ENCODE measurements around the gene EIF1. TPM values are rescaled to one million over a fixed set of nuclear protein-coding genes. Genes with fewer than 3 reads are reported as not detected.

Gene EIF1
- total and polyA plus RNA-seq, 2 experiments from 2014 or later: 272 to 603 TPM

DNA sequence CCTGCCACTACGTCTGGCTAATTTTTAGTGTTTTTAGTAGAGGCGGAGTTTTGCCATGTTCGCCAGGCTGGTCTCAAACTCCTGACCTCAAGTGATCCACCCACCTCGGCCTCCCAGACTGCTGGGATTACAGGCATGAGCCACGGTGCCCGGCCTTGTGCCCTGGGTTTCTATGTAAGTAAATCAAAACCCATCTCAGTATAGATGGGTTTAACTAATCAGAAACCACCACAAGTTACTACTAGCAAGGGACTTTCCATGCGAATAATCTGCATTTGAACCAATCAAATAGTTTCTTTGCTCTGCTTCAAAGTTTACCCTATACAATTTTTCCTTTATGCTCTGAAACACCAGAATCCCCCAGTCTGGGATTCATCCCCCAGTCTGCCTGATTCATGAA is 16.5 kb upstream of the EIF1 start:
- TF ChIP-seq ETS1 (IDR thresholded peaks at IDR 0.05) (no peak), POLR2AphosphoS5 (IDR thresholded peaks at IDR 0.05; ENCODE audit: low read depth) (no peak), EZH2 (IDR thresholded peaks at IDR 0.05; ENCODE audit: low read depth, unreplicated experiment) (no peak), ZNF114 (CRISPR knock-in tag; IDR thresholded peaks at IDR 0.05) (no peak), CREB1 (CRISPR knock-in tag; IDR thresholded peaks at IDR 0.05; ENCODE audit: low read depth) (no peak), ZNF462 (CRISPR knock-in tag; IDR thresholded peaks at IDR 0.05) (no peak), STAT1 (IDR thresholded peaks at IDR 0.05; ENCODE audit: unreplicated experiment) (no peak), NANOG (IDR thresholded peaks at IDR 0.05; ENCODE audit: borderline replicate concordance) (no peak), REST (IDR thresholded peaks at IDR 0.05; ENCODE audit: unreplicated experiment) (no peak), ZNF331 (CRISPR knock-in tag; IDR thresholded peaks at IDR 0.05; ENCODE audit: low read depth) (no peak), EZH2phosphoT487 (IDR thresholded peaks at IDR 0.05; ENCODE audit: unreplicated experiment) (no peak), JUNB (IDR thresholded peaks at IDR 0.05; ENCODE audit: unreplicated experiment) (no peak)
- TF ChIP-seq, protein P1, sequence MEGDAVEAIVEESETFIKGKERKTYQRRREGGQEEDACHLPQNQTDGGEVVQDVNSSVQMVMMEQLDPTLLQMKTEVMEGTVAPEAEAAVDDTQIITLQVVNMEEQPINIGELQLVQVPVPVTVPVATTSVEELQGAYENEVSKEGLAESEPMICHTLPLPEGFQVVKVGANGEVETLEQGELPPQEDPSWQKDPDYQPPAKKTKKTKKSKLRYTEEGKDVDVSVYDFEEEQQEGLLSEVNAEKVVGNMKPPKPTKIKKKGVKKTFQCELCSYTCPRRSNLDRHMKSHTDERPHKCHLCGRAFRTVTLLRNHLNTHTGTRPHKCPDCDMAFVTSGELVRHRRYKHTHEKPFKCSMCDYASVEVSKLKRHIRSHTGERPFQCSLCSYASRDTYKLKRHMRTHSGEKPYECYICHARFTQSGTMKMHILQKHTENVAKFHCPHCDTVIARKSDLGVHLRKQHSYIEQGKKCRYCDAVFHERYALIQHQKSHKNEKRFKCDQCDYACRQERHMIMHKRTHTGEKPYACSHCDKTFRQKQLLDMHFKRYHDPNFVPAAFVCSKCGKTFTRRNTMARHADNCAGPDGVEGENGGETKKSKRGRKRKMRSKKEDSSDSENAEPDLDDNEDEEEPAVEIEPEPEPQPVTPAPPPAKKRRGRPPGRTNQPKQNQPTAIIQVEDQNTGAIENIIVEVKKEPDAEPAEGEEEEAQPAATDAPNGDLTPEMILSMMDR (conservative IDR thresholded peaks at IDR 0.05; ENCODE audit: low read depth in 2 of 2): no peak
- Histone ChIP-seq H3K9me2 (ENCODE audit: insufficient read depth) (no peaks in the 10 kb centered on the region), H4K20me1 (replicated peaks; ENCODE audit: insufficient read depth) (no peaks in the 10 kb centered on the region), H3F3A (replicated peaks; ENCODE audit: low read depth) (no peaks in the 10 kb centered on the region), H3K4me3 (no peak overlapping the region), H3K79me2 (replicated peaks; ENCODE audit: insufficient read depth) (no peaks in the 10 kb centered on the region), H2AFZ (no peak overlapping the region), H3K27me3 (ENCODE audit: insufficient read depth) (no peaks in the 10 kb centered on the region), H3K4me1 (ENCODE audit: insufficient read depth) (peaks cover 21% of the 10 kb centered on the region), H3K36me3 (ENCODE audit: insufficient read depth) (no peaks in the 10 kb centered on the region), H3K4me2 (no peak overlapping the region), H3K27ac (ENCODE audit: low read depth) (no peak overlapping the region)
- DNase-seq (ENCODE audit: low spot score) (no peak), ATAC-seq (no peak)
- Mint-ChIP-seq H3K27me3 (ENCODE audit: insufficient read depth, low read depth, poor library complexity) (peaks cover 12% of the 10 kb centered on the region), H3K9me3 (peaks cover 6% of the 10 kb centered on the region; the same call in 2 of the 3 replicates), H3K4me1 (peaks cover 25% of the 10 kb centered on the region), H3K27ac (no peak overlapping the region), H3K4me3 (no peak overlapping the region), H3K36me3 (ENCODE audit: low read depth) (0 out of 3 replicates have a peak, but pooled peaks cover 4% of the 10 kb centered on the region)

All from GM23338 (cell line).